ENCODE data around the gene WNT8B. TPM values are rescaled to one million over a fixed set of nuclear protein-coding genes. Genes with fewer than 3 reads are reported as not detected.

The WNT8B gene
- total RNA-seq, 2 donors from 2014 or later, result not detected

DNA sequence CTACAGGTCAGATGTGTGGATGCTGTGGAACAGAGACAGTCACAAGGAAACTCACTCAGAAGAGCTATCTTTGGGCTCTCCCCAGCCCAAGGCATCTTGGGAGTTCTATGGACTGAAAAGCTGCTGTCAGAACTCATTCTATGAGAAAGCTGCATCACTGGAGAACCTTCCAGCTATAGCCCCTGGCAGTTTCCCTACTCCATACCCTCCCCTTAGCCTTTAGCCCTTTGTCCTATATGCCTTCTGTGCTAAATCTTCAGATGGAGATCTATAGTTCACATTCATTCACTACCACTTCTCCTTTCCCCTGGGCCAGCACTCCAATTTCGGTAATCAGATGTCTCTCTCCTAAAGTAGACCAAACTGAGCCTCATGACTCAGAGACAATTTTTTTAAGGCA is 6.9 kb downstream of the WNT8B start:
- no peak for ATAC-seq
- Histone ChIP-seq H3K4me1 (no peaks in the 10 kb centered on the region), H3K27me3 (no peaks in the 10 kb centered on the region), H3K9me3 (no peaks in the 10 kb centered on the region), H3K27ac (no peak overlapping the region), H3K4me3 (no peak overlapping the region), H3K36me3 (replicated peaks in 1 of 2; ENCODE audit: insufficient read depth in 1 of 2, low read depth in 2 of 2) (no peaks in the 10 kb centered on the region)
- WGBS, 2 donors, result 96 to 100% methylated on average over 1 of the region's 1 CpG
- intact Hi-C loops (cut with DNase I), result no loop called here
- DNase-seq, result no peak
- TF ChIP-seq POLR2A (IDR thresholded peaks at IDR 0.05), result no peak
- TF ChIP-seq, protein P1, sequence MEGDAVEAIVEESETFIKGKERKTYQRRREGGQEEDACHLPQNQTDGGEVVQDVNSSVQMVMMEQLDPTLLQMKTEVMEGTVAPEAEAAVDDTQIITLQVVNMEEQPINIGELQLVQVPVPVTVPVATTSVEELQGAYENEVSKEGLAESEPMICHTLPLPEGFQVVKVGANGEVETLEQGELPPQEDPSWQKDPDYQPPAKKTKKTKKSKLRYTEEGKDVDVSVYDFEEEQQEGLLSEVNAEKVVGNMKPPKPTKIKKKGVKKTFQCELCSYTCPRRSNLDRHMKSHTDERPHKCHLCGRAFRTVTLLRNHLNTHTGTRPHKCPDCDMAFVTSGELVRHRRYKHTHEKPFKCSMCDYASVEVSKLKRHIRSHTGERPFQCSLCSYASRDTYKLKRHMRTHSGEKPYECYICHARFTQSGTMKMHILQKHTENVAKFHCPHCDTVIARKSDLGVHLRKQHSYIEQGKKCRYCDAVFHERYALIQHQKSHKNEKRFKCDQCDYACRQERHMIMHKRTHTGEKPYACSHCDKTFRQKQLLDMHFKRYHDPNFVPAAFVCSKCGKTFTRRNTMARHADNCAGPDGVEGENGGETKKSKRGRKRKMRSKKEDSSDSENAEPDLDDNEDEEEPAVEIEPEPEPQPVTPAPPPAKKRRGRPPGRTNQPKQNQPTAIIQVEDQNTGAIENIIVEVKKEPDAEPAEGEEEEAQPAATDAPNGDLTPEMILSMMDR (IDR thresholded peaks at IDR 0.05), result no peak

DNA sequence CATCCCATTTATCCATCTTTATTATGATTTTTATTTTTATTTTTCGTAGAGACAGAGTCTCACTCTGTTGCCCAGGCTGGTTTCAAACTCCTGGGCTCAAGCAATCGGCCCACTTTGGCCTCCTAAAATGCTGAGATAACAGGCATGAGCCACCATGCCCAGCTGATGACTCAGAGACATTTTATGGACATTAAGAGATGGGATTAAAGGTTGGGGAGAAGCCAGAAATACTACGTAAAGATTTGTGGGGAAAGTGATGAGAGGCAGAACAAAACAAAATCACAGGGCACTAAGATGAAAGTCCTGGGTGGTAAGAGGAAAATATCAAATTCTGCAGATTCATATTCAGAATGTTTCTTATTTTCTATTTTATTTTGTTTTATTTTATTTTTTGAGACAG is 7.6 kb downstream of the WNT8B start:
- no peak for ATAC-seq
- intact Hi-C loops (cut with DNase I), result no loop called here
- no peak for TF ChIP-seq POLR2A (IDR thresholded peaks at IDR 0.05)
- TF ChIP-seq, protein P1 (IDR thresholded peaks at IDR 0.05), result no peak

DNA sequence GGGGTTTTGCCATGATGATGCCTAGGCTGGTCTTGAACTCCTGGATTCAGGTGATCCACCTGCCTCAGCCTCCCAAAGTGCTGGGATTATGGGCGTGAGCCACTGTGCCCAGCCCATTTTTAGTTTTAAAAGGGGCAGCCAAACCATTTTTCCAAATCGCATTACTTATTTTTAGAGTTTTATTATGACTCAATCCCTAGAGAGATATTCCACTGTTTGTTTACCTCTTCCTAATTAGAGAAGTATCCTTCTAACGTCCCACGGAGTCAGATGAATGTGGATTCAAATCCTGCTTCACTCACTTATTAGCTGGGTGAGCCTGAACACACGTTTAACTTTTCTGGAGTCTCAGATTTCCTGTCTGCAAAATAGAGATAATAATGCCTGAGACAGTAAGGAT is 15.2 kb downstream of the WNT8B start:
- peaks cover 14% of the 10 kb centered on the region for H3K4me1 ChIP-seq
- no peaks in the 10 kb centered on the region for H3K9me3 ChIP-seq
- H3K27me3 ChIP-seq, result no peaks in the 10 kb centered on the region
- no peak overlapping the region for H3K4me3 ChIP-seq
- H3K36me3 ChIP-seq (replicated peaks in 1 of 2; ENCODE audit: insufficient read depth in 1 of 2, low read depth in 2 of 2), result no peaks in the 10 kb centered on the region
- no peak overlapping the region for H3K27ac ChIP-seq
- WGBS, 2 donors, result 40 to 46% methylated on average over 4 to 5 of the region's 5 CpGs
- TF ChIP-seq POLR2A (IDR thresholded peaks at IDR 0.05), result no peak
- TF ChIP-seq, protein P1 (IDR thresholded peaks at IDR 0.05), result no peak
- DNase-seq, result no peak
- intact Hi-C loops (cut with DNase I), result no loop called here
- ATAC-seq, result no peak

More for the DNA sequence above, 7.6 kb downstream of the WNT8B start:
- no peak for DNase-seq
- no peak overlapping the region for H3K4me3 ChIP-seq
- H3K27me3 ChIP-seq, result no peaks in the 10 kb centered on the region
- H3K4me1 ChIP-seq, result no peaks in the 10 kb centered on the region
- 77 to 79% methylated on average over 3 of the region's 3 CpGs for WGBS, 2 donors
- no peaks in the 10 kb centered on the region for H3K9me3 ChIP-seq
- H3K36me3 ChIP-seq (replicated peaks in 1 of 2; ENCODE audit: insufficient read depth in 1 of 2, low read depth in 2 of 2), result no peaks in the 10 kb centered on the region
- H3K27ac ChIP-seq, result no peak overlapping the region

DNA sequence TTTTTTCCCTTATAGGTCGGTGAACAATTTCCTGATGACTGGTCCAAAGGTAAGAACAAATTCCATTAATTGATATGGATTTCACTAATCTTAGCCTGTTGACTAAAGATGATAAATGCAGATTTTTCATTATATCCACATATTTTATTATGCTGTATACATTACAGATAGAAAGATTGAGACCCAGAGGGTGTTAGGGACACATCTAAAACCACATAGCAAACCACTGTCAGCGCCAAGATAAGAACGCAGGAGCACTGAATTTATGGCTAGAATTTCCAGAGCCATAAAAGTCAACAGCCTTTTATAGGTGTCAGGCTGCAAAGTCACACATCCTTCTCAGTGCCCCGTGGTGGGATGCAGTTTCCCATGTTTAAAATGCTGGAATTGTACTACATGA is 16.2 kb downstream of the WNT8B start:
- no peak for TF ChIP-seq POLR2A (IDR thresholded peaks at IDR 0.05)
- TF ChIP-seq, protein P1 (IDR thresholded peaks at IDR 0.05), result no peak
- ATAC-seq (no peak), DNase-seq (no peak)
- Histone ChIP-seq H3K27ac (no peak overlapping the region), H3K27me3 (no peaks in the 10 kb centered on the region), H3K4me1 (peaks cover 17% of the 10 kb centered on the region), H3K9me3 (no peaks in the 10 kb centered on the region), H3K4me3 (no peak overlapping the region), H3K36me3 (replicated peaks in 1 of 2; ENCODE audit: insufficient read depth in 1 of 2, low read depth in 2 of 2) (no peaks in the 10 kb centered on the region)
- intact Hi-C loops (cut with DNase I), result no loop called here
- 35 to 61% methylated on average over 4 of the region's 4 CpGs for WGBS, 2 donors

DNA sequence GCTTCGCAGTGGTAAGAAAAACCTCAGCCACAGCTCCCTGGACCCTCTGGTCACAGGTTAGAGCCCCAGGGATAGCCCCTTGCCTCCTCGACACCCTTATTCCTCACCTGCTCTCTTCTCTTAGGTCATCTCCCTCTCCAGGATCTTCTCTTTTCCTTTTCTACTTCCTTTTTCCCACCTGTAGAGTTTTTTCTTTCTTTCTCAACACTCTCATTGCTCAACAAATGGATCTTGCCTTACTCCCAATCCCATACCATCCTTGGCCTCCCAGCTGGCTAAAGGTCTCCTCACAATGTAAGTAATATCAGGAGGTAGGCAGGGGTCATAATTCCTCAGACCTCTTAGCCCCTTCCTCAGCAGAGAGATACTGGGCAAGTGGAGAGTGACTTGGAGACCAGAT is 17.2 kb downstream of the WNT8B start:
- no peak overlapping the region for H3K27ac ChIP-seq
- 63 to 80% methylated on average over 2 of the region's 2 CpGs for WGBS, 2 donors
- ATAC-seq (no peak), DNase-seq (no peak)
- H3K27me3 ChIP-seq, result no peaks in the 10 kb centered on the region
- H3K36me3 ChIP-seq (replicated peaks in 1 of 2; ENCODE audit: insufficient read depth in 1 of 2, low read depth in 2 of 2), result no peaks in the 10 kb centered on the region
- H3K4me1 ChIP-seq, result peaks cover 17% of the 10 kb centered on the region
- intact Hi-C loops (cut with DNase I), result no loop called here
- no peaks in the 10 kb centered on the region for H3K9me3 ChIP-seq
- TF ChIP-seq, protein P1 (IDR thresholded peaks at IDR 0.05), result no peak
- TF ChIP-seq POLR2A (IDR thresholded peaks at IDR 0.05), result no peak
- no peak overlapping the region for H3K4me3 ChIP-seq

Measured in body of pancreas (tissue), 4 donors.